Right lobe of liver (tissue), 6 donors: Measurements from ENCODE around the gene SSH2. TPM values are rescaled to one million over a fixed set of nuclear protein-coding genes. Genes with fewer than 3 reads are reported as not detected.
A peak's percentile ranks its signal among the peaks of the same experiment; 100 is the strongest.

ENCODE experiments used
- ATAC-seq, 4 donors: fragments of 200-7000 bp; cut with Tn5 transposase; one replicate each; pipeline ENCODE4 v1.9.1; 2020; ENCODE audit warnings: mild to moderate bottlenecking in 4 of 4, moderate library complexity in 4 of 4
- DNase-seq, 3 donors: peaks; one replicate each; pipeline ENCODE4 v3.0.0-alpha.2; 2020
- H3K27ac ChIP-seq, 3 donors: fragments of 200-600 bp; one replicate each; pipeline ENCODE4 v1.8.0; 2022
- H3K27me3 ChIP-seq, 2 donors: fragments of 200-600 bp; one replicate each; pipeline ENCODE4 v1.8.0; 2022
- H3K36me3 ChIP-seq, 4 donors: fragments of 200-600 bp; sonication (generic) in 1 of 4; one replicate each; pipeline versions ENCODE4 v1.5.1 to v1.8.0; 2017 to 2022; ENCODE audit warnings: control low read depth in 1 of 4
- H3K4me1 ChIP-seq, 4 donors: fragments of 200-600 bp; sonication (generic) in 1 of 4; one replicate each; pipeline versions ENCODE4 v1.5.1 to v1.8.0; 2017 to 2022; ENCODE audit warnings: control low read depth in 1 of 4
- H3K4me3 ChIP-seq, 3 donors: fragments of 200-600 bp; one replicate each; pipeline ENCODE4 v1.8.0; 2022
- H3K9me3 ChIP-seq, 4 donors: fragments of 200-600 bp; sonication (generic) in 1 of 4; one replicate each; pipeline versions ENCODE4 v1.5.1 to v1.8.0; 2017 to 2022; ENCODE audit warnings: control low read depth in 1 of 4
- POLR2A ChIP-seq: fragments of 450-650 bp; IDR thresholded peaks from one replicate; pipeline ENCODE4 v1.6.1; 2017; ENCODE audit warnings: antibody characterized with exemption, mild to moderate bottlenecking
- WGBS: methylation state at CpG from one replicate; pipeline ENCODE4 v1.1.6; 2018; ENCODE audit warnings: low coverage, low lambda C conversion rate; ENCODE audit not compliant: insufficient coverage; ENCODE audit errors: missing lambda C conversion rate; 5-methylcytosine and 5-hydroxymethylcytosine counted together
- intact Hi-C, 2 donors: fragments of 100-400 bp; cut with DNase I; formaldehyde crosslinking; loops; one replicate each; pipeline versions ENCODE4 v1.11.2 to v1.14.1; 2022
- total RNA-seq, 6 experiments: library from RNA; depleted of rRNA in 2 of 6; stranded (reverse); fragments of >200 nt in 2 of 6; fragmentation: NEBNext Ultra II Directional in 3 of 6; extraction: Animal tissue kit (Norgen Biotek cat#: 25700) in 3 of 6; gene quantifications; one replicate each; pipeline versions ENCODE4 v1.1.0 to v1.2.4, GENCODE V29; 2016 to 2023
- TF ChIP-seq, protein P1 (sequence below), 4 donors: fragments of 200-600 bp in 3 of 4; fragments of 450-650 bp in 1 of 4; IDR thresholded peaks; one replicate each; pipeline versions ENCODE4 v1.5.1 to v1.8.0; 2016 to 2022; ENCODE audit warnings: antibody characterized with exemption in 4 of 4, mild to moderate bottlenecking in 2 of 4
- donor health status: DM: no; HTN: yes; CAD: no.
- donor health status: DM: no; HTN: no; CAD: no.
- donor health status: DM: no; HTN: no; CAD: no.
- donor health status: DM: no; HTN: yes; CAD: no.
- donor health status: DM: no; HTN: yes; CAD: no.

Gene SSH2
- total RNA-seq, 6 experiments from 2014 or later: 8.0 to 12.7 (median 10.5) TPM

- no peak for TF ChIP-seq POLR2A
- TF ChIP-seq, protein P1, sequence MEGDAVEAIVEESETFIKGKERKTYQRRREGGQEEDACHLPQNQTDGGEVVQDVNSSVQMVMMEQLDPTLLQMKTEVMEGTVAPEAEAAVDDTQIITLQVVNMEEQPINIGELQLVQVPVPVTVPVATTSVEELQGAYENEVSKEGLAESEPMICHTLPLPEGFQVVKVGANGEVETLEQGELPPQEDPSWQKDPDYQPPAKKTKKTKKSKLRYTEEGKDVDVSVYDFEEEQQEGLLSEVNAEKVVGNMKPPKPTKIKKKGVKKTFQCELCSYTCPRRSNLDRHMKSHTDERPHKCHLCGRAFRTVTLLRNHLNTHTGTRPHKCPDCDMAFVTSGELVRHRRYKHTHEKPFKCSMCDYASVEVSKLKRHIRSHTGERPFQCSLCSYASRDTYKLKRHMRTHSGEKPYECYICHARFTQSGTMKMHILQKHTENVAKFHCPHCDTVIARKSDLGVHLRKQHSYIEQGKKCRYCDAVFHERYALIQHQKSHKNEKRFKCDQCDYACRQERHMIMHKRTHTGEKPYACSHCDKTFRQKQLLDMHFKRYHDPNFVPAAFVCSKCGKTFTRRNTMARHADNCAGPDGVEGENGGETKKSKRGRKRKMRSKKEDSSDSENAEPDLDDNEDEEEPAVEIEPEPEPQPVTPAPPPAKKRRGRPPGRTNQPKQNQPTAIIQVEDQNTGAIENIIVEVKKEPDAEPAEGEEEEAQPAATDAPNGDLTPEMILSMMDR (IDR thresholded peaks at IDR 0.05): peak; percentile 76 to 86 (median 79)
- 20% methylated on average over 11 of the region's 14 CpGs for WGBS
- DNase-seq (peak in 2 of 3 donors; percentile 41 to 69), ATAC-seq (peak; percentile 92 to 96 (median 94))
- Histone ChIP-seq H3K27me3 (no peaks in the 10 kb centered on the region), H3K27ac (peak overlapping the region in 1 of 3 donors; percentile 32), H3K4me3 (peak overlapping the region in 2 of 3 donors; percentile 19 to 20), H3K9me3 (no peaks in the 10 kb centered on the region), H3K36me3 (no peaks in the 10 kb centered on the region), H3K4me1 (no peaks in the 10 kb centered on the region)
- intact Hi-C loops: loop anchor here in 1 of 2 donors (5.0 to 10.0 kb wide), 2 partner anchors 125 to 217 kb away; partner anchors contain the start of gene SSH2
These were observed 122.3 kb downstream of the SSH2 start for GRCh38 chr17:29807520-29808361.

DNA sequence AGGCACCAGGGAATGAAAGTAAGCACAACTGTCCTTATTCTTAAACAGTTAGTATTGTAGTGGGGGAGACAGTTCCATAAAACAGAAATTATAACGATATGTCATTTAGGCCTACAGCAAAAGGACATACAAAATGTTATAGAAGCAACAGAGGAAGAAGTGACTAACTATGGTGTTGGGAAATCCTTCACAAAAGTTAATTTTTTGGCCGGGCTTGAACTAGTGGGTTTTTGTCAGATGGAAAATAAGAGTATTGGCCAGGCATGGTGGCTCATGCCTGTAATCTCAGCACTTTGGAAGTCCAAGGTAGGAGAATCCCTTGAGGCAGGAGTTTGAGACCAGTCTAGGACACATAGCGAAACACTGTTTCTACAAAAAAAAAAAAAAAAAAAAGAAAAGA lies 127.8 kb downstream of the SSH2 start:
- no peak overlapping the region for H3K27ac ChIP-seq
- no peaks in the 10 kb centered on the region for H3K36me3 ChIP-seq
- WGBS: 82% methylated on average over 3 of the region's 3 CpGs
- TF ChIP-seq, protein P1 (IDR thresholded peaks at IDR 0.05): no peak
- no peak for TF ChIP-seq POLR2A
- H3K4me3 ChIP-seq: no peak overlapping the region
- intact Hi-C loops: loop anchor here in 1 of 2 donors (10.0 kb wide), 1 partner anchor 223 kb away; no protein-coding TSS in a partner anchor
- no peaks in the 10 kb centered on the region for H3K4me1 ChIP-seq
- H3K9me3 ChIP-seq: no peaks in the 10 kb centered on the region
- H3K27me3 ChIP-seq: no peaks in the 10 kb centered on the region
- ATAC-seq (no peak), DNase-seq (no peak)

GRCh38 chr17:29800457-29800856 lies 129.6 kb downstream of the SSH2 start:
- no peak for DNase-seq
- Histone ChIP-seq H3K4me3 (no peak overlapping the region), H3K9me3 (no peaks in the 10 kb centered on the region), H3K4me1 (no peaks in the 10 kb centered on the region), H3K27ac (no peak overlapping the region), H3K36me3 (no peaks in the 10 kb centered on the region), H3K27me3 (no peaks in the 10 kb centered on the region)
- TF ChIP-seq, protein P1 (IDR thresholded peaks at IDR 0.05): no peak
- no peak for TF ChIP-seq POLR2A
- 95% methylated on average over 1 of the region's 1 CpG for WGBS
- no peak for ATAC-seq
- intact Hi-C loops: loop anchor here in 1 of 2 donors (10.0 kb wide), 1 partner anchor 224 kb away; no protein-coding TSS in a partner anchor

DNA sequence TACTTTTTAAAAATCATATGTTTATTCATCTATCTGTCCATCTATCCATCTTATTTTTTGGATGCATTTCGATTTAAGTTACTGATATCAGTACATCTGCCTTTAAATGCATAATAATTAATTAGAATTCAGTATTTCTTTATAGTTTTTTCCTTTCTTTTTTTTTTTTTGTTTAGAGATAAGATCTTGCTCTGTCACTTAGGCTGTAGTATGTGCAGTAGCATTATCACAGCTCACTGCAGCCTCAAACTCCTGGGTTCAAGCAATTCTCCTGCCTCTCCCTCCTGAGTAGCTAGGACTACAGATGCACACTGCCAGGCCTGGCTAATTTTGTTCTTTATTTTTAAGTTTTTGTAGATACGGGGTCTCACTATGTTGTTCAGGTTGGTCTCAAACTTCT lies 133.4 kb downstream of the SSH2 start:
- WGBS: 95% methylated on average over 2 of the region's 2 CpGs
- no peak for DNase-seq
- Histone ChIP-seq H3K27ac (no peak overlapping the region), H3K36me3 (no peaks in the 10 kb centered on the region), H3K4me1 (no peaks in the 10 kb centered on the region), H3K27me3 (no peaks in the 10 kb centered on the region), H3K9me3 (no peaks in the 10 kb centered on the region), H3K4me3 (no peak overlapping the region)
- intact Hi-C loops: no loop called here
- TF ChIP-seq POLR2A: no peak
- TF ChIP-seq, protein P1 (IDR thresholded peaks at IDR 0.05): no peak
- ATAC-seq: no peak
